Measurements from ENCODE around the gene AQP10.
"Not testable (repeated sequence)": the region's sequence is repeated elsewhere in the genome, so short reads cannot be mapped to it uniquely, and the experiment has no call there.

The AQP10 gene, protein sequence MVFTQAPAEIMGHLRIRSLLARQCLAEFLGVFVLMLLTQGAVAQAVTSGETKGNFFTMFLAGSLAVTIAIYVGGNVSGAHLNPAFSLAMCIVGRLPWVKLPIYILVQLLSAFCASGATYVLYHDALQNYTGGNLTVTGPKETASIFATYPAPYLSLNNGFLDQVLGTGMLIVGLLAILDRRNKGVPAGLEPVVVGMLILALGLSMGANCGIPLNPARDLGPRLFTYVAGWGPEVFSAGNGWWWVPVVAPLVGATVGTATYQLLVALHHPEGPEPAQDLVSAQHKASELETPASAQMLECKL

DNA sequence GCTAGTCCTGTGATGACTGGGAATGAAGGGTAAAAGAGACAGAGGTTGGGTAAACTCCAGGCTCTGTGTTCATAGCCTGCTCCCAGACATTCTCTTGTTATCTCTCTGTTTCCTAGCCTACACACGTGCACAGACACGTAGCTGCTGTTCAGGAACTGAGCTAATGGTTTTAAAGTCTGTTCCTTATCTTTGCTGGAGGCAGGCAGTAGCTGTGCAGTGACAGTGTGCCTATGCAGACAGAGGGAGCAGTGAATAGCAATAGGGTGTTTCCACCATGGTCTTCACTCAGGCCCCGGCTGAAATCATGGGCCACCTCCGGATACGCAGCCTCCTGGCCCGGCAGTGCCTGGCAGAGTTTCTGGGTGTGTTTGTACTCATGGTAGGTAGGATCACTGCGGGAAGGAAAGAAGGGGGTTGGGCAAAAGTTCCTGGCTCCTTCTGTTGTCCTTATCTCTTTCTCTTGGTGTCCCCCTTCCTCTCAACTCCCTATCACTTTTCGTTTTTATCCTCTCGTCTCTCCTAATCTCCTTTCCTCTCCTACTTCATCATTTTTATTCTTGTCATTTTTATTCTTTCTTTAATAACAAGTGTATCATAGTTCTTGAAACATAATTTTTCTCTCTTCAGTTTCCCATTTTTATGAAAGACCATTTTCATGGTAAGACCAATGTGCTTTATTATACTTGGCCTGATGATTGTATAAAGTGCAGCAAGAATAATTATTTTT lies at the start of gene AQP10:
Gene AQP10 (plus strand): TSS at position 212 of the 727 bp plus-strand sequence. CDS start 63 bp downstream, at position 275.
- DNase-seq = no peak

- peak; percentile 96 for DNase-seq
These were observed 48.5 kb upstream of the AQP10 start, which contains the start of gene HAX1 for GRCh38 chr1:154272217-154272998. Gene HAX1, plus strand, starts transcription at chr1:154272629. Its CDS starts 95 bp downstream, at chr1:154272724.

GRCh38 chr1:154272999-154273563 lies 47.8 kb upstream of the AQP10 start:
- DNase-seq = no peak

- no peak for DNase-seq
These were observed 44.1 kb upstream of the AQP10 start for GRCh38 chr1:154276797-154277196.

GRCh38 chr1:154287591-154287990 lies 33.3 kb upstream of the AQP10 start:
- DNase-seq = not testable (repeated sequence)

GRCh38 chr1:154288661-154289060 lies 32.2 kb upstream of the AQP10 start:
- no peak for DNase-seq

- DNase-seq = no peak
These were observed 30.0 kb upstream of the AQP10 start for GRCh38 chr1:154290921-154291320.

GRCh38 chr1:154295408-154296235 lies 25.3 kb upstream of the AQP10 start:
- DNase-seq = no peak

DNA sequence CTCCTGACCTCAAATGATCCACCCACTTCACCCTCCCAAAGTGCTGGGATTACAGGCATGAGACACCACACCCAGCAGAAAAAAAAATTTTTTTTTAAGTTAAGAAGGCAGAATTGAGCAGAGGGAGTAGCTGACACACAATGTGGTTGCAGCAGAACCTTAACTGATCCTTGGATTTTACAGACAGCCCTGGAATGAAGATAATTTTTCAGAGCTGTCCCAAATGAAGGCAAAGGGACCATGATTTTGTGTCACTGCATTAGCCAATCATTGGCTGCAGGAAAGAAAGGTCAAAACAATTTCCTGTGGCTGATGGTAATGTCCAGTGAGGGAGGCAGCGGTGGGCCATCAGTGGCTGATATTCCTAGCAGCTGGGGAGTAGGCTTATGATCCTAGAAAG lies 19.3 kb upstream of the AQP10 start:
- DNase-seq = no peak

DNA sequence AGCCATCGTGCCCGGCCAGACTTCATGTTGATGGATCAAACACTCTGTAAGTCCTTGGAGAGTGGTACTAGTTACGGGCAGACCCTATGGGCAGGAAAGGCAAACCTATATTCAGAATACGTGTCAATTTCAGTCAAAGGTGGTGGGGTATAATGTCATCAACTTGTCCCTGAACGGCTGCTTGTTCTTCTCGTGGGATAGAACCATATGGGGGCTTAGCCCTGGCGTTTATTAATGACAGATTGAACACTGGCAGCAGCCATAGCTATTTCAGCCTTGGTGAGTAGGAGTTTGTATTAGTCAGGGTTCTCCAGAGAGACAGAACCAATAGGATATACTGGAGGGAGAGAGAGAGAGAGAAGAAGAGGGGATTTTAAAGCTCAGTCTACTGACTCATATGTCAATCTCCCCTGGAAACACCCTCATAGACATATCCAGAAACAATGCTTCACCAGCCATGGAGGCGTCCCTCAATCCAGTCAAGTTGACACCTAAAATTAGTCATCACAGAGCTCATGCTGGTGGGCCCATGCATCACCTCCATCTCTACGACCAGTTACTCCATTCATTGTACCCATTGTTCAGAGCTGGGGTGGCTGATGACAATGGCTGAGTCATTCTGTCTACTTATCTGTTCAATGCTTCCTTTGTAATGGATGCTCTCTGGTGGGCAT lies 16.1 kb upstream of the AQP10 start:
- DNase-seq = no peak

- no peak for DNase-seq
These were observed 14.7 kb upstream of the AQP10 start for GRCh38 chr1:154306151-154306550.

DNA sequence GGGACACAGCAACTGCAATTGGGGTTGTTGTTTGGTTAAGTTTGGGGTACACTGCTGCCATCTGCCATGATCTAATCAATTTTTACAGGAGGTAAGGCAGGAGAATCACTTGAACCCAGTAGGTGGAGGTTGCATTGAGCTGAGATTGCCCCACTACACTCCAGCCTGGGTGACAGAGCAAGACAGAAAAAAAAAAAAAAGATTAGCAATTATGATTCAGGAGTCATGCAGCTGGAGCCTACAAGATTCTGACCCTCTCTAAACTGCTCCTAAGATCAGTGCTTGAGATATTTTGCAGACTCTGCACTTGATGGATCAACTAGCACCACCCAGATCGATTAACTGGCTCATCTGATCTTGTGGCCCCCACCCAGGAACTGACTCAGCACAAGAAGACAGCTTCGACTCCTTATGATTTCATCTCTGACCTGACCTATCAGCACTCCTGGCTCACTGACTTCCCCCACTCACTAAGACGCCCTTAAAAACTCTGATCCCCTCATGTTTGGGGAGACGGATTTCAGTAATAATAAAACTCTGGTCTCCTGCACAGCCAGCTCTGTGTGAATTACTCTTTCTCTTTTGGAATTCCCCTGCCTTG lies 13.1 kb upstream of the AQP10 start:
- not testable (repeated sequence) for DNase-seq

GRCh38 chr1:154309136-154309535 lies 11.8 kb upstream of the AQP10 start:
- DNase-seq = not testable (repeated sequence)

- DNase-seq = not testable (repeated sequence)
These were observed 8.4 kb upstream of the AQP10 start for GRCh38 chr1:154312229-154313065.

GRCh38 chr1:154313066-154313356 lies 7.9 kb upstream of the AQP10 start:
- DNase-seq = no peak

- DNase-seq = not testable (repeated sequence)
These were observed 6.7 kb upstream of the AQP10 start for GRCh38 chr1:154314226-154314625.

DNA sequence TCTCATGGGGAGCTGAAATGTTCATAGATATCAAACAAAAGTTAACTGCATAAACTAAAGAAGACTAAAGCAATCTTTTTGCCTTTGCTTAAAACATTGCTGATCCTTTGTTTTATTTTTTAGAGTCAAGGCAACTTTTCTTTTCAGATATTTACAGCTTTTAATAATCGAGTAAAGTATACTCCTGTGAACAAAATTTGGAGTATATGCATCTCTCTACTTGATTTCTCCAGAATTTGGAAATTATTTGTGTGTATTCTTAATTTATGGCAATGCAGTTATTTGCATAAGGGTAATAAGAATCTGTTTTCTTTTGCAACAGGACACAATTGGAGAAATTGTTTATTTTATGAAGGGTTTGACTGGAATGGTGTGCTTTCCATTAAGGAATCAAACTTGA lies 4.2 kb upstream of the AQP10 start:
- no peak for DNase-seq

GRCh38 chr1:154318386-154318785 lies 2.5 kb upstream of the AQP10 start:
- DNase-seq = no peak

DNA sequence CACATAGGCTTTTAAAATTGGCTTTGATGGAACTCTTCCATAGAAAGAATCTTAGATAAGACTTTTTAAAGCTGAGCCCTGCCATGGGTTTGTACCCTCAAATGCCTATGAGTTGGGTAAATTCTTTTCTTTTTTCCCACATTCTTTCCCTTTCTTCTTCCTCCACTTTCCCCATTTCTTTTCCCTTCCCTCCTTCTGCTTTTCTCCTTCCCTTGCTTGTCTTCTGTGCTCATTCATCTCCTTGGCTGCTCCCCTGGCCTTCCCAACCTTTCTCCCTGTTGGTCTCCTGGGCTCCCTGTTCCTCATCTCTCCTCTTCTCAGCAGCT lies 679 bp downstream of the AQP10 start:
- not testable (repeated sequence) for DNase-seq

DNA sequence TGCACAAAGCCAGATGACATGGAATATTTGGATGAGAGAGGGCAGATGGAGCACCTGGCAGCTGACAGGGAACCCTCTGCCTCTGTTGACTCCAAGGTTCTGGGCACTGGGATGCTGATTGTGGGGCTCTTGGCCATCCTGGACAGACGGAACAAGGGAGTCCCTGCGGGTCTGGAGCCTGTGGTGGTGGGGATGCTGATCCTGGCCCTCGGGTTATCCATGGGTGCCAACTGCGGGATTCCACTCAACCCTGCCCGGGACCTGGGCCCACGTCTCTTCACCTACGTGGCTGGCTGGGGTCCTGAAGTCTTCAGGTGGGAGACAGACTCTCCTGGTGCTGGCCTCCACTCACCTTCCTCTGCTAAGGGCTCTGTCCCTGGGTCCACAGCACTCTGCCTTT lies 2.6 kb downstream of the AQP10 start:
- no peak for DNase-seq

DNA sequence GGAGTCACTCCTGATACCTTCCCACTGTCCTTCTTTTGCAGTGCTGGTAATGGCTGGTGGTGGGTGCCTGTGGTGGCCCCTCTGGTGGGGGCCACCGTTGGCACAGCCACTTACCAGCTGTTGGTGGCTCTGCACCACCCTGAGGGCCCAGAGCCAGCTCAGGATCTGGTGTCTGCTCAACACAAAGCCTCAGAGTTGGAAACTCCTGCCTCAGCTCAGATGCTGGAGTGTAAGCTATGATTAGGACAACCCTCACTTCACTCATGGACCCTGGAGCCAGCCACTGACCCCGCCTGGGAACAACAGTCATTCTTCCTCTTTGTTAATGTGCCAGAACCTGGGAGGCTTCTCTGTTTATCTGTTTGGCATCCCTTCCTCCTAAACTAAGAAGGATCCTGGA lies 3.3 kb downstream of the AQP10 start:
- DNase-seq = no peak

Data from NCI-H1105 (cell line).